HepG2 (cell line): ENCODE data around the gene TUBG2. TPM values are rescaled to one million over a fixed set of nuclear protein-coding genes. Genes with fewer than 3 reads are reported as not detected.

Source experiments
- CREM ChIP-seq, 2 experiments: sonication (generic) in 1 of 2; formaldehyde crosslinking in 1 of 2; IDR thresholded peaks; 2 replicates each; pipeline versions ENCODE4 v1.4.0 to v1.6.1; 2016 to 2020; ENCODE audit warnings: antibody characterized with exemption in 1 of 2, mild to moderate bottlenecking in 1 of 2, missing genetic modification reagents in 1 of 2
- EZH2 ChIP-seq: conservative IDR thresholded peaks from 2 replicates; pipeline ENCODE4 v1.6.1; 2012; ENCODE audit warnings: mild to moderate bottlenecking, low read depth, low read length, moderate library complexity
- HDAC1 ChIP-seq: sonication (generic); formaldehyde crosslinking; IDR thresholded peaks from 2 replicates; pipeline ENCODE4 v1.5.1; 2020; ENCODE audit warnings: mild to moderate bottlenecking, missing genetic modification reagents
- HOXA3 ChIP-seq: sonication (generic); formaldehyde crosslinking; IDR thresholded peaks from 2 replicates; pipeline ENCODE4 v1.5.0; 2020; ENCODE audit warnings: missing genetic modification reagents
- JUNB ChIP-seq: sonication (generic); formaldehyde crosslinking; IDR thresholded peaks from 2 replicates; pipeline ENCODE4 v1.8.0; 2022; ENCODE audit warnings: missing genetic modification reagents, mild to moderate bottlenecking, borderline replicate concordance
- LCORL ChIP-seq, 2 experiments: fragments of 450-650 bp in 1 of 2; sonication (generic) in 1 of 2; formaldehyde crosslinking in 1 of 2; IDR thresholded peaks; 2 replicates each; pipeline versions ENCODE4 v1.5.0 to v1.6.1; 2017 to 2020; ENCODE audit warnings: antibody characterized with exemption in 1 of 2, missing genetic modification reagents in 1 of 2
- MLLT10 ChIP-seq: sonication (generic); formaldehyde crosslinking; IDR thresholded peaks from 2 replicates; pipeline ENCODE4 v1.4.0; 2020; ENCODE audit warnings: missing genetic modification reagents
- MXI1 ChIP-seq: IDR thresholded peaks from 3 replicates; pipeline ENCODE4 v1.6.1; 2012; ENCODE audit warnings: low read depth, low read length, inconsistent platforms, borderline replicate concordance
- NCOA1 ChIP-seq: sonication (generic); formaldehyde crosslinking; IDR thresholded peaks from 2 replicates; pipeline ENCODE4 v1.9.0; 2021; ENCODE audit warnings: missing genetic modification reagents
- NPAS2 ChIP-seq: sonication (generic); formaldehyde crosslinking; IDR thresholded peaks from 2 replicates; pipeline ENCODE4 v1.8.0; 2022; ENCODE audit warnings: mild to moderate bottlenecking, missing genetic modification reagents, borderline replicate concordance
- TFE3 ChIP-seq: IDR thresholded peaks from 2 replicates; pipeline ENCODE4 v1.6.1; 2016
- TSC22D2 ChIP-seq: sonication (generic); formaldehyde crosslinking; IDR thresholded peaks from 2 replicates; pipeline ENCODE4 v1.5.1; 2020; ENCODE audit warnings: missing genetic modification reagents, mild to moderate bottlenecking, borderline replicate concordance
- ZBTB7B ChIP-seq: sonication (generic); formaldehyde crosslinking; IDR thresholded peaks from 2 replicates; pipeline ENCODE4 v1.4.0; 2020; ENCODE audit warnings: missing genetic modification reagents
- ZNF263 ChIP-seq: sonication (generic); formaldehyde crosslinking; IDR thresholded peaks from 2 replicates; pipeline ENCODE4 v1.4.0; 2020; ENCODE audit warnings: missing genetic modification reagents
- ZNF337 ChIP-seq: sonication (generic); formaldehyde crosslinking; IDR thresholded peaks from 2 replicates; pipeline ENCODE4 v1.5.1; 2020; ENCODE audit warnings: missing genetic modification reagents, low read depth, mild to moderate bottlenecking, borderline replicate concordance
- ZNF484 ChIP-seq: sonication (generic); formaldehyde crosslinking; IDR thresholded peaks from 2 replicates; pipeline ENCODE4 v1.5.1; 2020; ENCODE audit warnings: mild to moderate bottlenecking, low read depth, missing genetic modification reagents, borderline replicate concordance
- ZNF766 ChIP-seq: sonication (generic); formaldehyde crosslinking; IDR thresholded peaks from 2 replicates; pipeline ENCODE4 v1.5.0; 2020; ENCODE audit warnings: missing genetic modification reagents, borderline replicate concordance
- polyA plus RNA-seq, 8 experiments: library from polyadenylated mRNA; depleted of rRNA in 3 of 8; stranded (reverse) in 7 of 8; unstranded in 1 of 8; fragments of >200 nt; fragmentation: Illumina TruSeq in 4 of 8; extraction: Trizol in 4 of 8; gene quantifications; 2 replicates each; pipeline versions ENCODE4 v1.2.1 to v1.2.3, GENCODE V29; 2011 to 2016; ENCODE audit warnings: low read depth in 4 of 8, missing spikeins in 1 of 8, mixed read lengths in 1 of 8; ENCODE audit not compliant: insufficient read depth in 1 of 8
- total RNA-seq, 5 experiments: library from RNA; depleted of rRNA; stranded (reverse); fragments of >200 nt; fragmentation: Illumina TruSeq; extraction: Trizol; gene quantifications; 2 replicates each; pipeline ENCODE4 v1.2.3, GENCODE V29; 2016; ENCODE audit warnings: low read depth in 1 of 5
- TF ChIP-seq, protein P1 (sequence below): sonication (generic); formaldehyde crosslinking; IDR thresholded peaks from 2 replicates; pipeline ENCODE4 v1.4.0; 2020; ENCODE audit warnings: missing genetic modification reagents
- TF ChIP-seq, protein P2 (sequence below): sonication (generic); formaldehyde crosslinking; IDR thresholded peaks from 2 replicates; pipeline ENCODE4 v1.4.0; 2020; ENCODE audit warnings: missing genetic modification reagents, borderline replicate concordance
- TF ChIP-seq, protein P3 (sequence below): sonication (generic); formaldehyde crosslinking; IDR thresholded peaks from 2 replicates; pipeline ENCODE4 v1.4.0; 2020; ENCODE audit warnings: missing genetic modification reagents

The TUBG2 gene
- total and polyA plus RNA-seq, 2 of the 13 experiments (the other 11 are each of a cell fraction or from before 2014, with no cell fraction given): 16.0 to 42.3 TPM

DNA sequence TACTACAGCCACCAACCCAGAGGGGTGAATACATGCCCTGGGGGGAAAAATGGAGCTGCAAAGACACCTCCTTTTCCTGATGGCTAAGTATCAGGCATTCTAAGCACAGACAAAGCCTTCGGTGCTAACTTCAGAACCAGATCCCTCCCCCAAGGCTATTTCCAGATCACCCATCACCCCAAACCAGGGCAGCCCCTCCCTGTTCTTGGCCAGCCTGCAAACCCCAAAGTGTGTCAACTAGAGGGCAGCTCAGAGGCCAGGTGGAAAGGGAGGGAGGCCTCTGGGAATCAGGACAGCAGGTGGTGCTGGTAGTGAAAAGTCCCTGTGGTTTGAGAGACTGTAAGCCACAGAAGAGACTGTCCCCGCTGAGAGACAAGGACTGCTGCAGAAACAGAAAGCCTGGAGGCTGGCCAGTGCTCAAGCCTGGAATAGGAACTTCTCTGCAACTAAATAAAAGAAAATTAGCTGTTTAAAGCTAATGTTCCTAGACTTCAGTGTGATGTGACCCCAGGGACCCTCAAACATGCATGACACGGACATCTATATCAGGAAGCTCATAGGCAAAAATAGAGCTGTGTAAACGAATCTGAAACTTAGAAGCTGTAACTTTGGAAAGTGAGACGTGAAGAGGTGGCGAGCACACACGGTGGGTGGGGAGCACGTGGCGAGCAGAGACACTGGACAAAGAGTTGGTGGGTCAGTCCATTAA lies 40.5 kb upstream of the TUBG2 start (continued):
- TF ChIP-seq LCORL (IDR thresholded peaks at IDR 0.05): no peak
- peak; percentile 89 for TF ChIP-seq LCORL (CRISPR knock-in tag; IDR thresholded peaks at IDR 0.05)
- TF ChIP-seq ZNF484 (CRISPR knock-in tag): no peak
- TF ChIP-seq NPAS2 (CRISPR knock-in tag): no peak
- no peak for TF ChIP-seq EZH2
- TF ChIP-seq ZBTB7B (CRISPR knock-in tag): no peak; the same call in 1 of the 2 replicates
- no peak for TF ChIP-seq CREM (IDR thresholded peaks at IDR 0.05)
- no peak for TF ChIP-seq CREM (CRISPR knock-in tag; IDR thresholded peaks at IDR 0.05)
- no peak for TF ChIP-seq JUNB (CRISPR knock-in tag)
- TF ChIP-seq MXI1: no peak
- TF ChIP-seq ZNF263 (CRISPR knock-in tag): peak; percentile 90
- TF ChIP-seq, protein P1, sequence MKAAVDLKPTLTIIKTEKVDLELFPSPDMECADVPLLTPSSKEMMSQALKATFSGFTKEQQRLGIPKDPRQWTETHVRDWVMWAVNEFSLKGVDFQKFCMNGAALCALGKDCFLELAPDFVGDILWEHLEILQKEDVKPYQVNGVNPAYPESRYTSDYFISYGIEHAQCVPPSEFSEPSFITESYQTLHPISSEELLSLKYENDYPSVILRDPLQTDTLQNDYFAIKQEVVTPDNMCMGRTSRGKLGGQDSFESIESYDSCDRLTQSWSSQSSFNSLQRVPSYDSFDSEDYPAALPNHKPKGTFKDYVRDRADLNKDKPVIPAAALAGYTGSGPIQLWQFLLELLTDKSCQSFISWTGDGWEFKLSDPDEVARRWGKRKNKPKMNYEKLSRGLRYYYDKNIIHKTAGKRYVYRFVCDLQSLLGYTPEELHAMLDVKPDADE (CRISPR knock-in tag): no peak
- peak; percentile 49 for TF ChIP-seq HDAC1 (CRISPR knock-in tag)
- no peak for TF ChIP-seq NCOA1 (CRISPR knock-in tag)
- TF ChIP-seq TFE3 (CRISPR knock-in tag): peak; percentile 60
- peak; percentile 68; the same call in 1 of the 2 replicates for TF ChIP-seq TSC22D2 (CRISPR knock-in tag)
- peak; percentile 20; the same call in 1 of the 2 replicates for TF ChIP-seq HOXA3 (CRISPR knock-in tag)
- no peak for TF ChIP-seq MLLT10 (CRISPR knock-in tag)
- no peak for TF ChIP-seq ZNF337 (CRISPR knock-in tag)
- TF ChIP-seq ZNF766 (CRISPR knock-in tag): no peak
- TF ChIP-seq, protein P2, sequence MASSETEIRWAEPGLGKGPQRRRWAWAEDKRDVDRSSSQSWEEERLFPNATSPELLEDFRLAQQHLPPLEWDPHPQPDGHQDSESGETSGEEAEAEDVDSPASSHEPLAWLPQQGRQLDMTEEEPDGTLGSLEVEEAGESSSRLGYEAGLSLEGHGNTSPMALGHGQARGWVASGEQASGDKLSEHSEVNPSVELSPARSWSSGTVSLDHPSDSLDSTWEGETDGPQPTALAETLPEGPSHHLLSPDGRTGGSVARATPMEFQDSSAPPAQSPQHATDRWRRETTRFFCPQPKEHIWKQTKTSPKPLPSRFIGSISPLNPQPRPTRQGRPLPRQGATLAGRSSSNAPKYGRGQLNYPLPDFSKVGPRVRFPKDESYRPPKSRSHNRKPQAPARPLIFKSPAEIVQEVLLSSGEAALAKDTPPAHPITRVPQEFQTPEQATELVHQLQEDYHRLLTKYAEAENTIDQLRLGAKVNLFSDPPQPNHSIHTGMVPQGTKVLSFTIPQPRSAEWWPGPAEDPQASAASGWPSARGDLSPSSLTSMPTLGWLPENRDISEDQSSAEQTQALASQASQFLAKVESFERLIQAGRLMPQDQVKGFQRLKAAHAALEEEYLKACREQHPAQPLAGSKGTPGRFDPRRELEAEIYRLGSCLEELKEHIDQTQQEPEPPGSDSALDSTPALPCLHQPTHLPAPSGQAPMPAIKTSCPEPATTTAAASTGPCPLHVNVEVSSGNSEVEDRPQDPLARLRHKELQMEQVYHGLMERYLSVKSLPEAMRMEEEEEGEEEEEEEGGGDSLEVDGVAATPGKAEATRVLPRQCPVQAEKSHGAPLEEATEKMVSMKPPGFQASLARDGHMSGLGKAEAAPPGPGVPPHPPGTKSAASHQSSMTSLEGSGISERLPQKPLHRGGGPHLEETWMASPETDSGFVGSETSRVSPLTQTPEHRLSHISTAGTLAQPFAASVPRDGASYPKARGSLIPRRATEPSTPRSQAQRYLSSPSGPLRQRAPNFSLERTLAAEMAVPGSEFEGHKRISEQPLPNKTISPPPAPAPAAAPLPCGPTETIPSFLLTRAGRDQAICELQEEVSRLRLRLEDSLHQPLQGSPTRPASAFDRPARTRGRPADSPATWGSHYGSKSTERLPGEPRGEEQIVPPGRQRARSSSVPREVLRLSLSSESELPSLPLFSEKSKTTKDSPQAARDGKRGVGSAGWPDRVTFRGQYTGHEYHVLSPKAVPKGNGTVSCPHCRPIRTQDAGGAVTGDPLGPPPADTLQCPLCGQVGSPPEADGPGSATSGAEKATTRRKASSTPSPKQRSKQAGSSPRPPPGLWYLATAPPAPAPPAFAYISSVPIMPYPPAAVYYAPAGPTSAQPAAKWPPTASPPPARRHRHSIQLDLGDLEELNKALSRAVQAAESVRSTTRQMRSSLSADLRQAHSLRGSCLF (CRISPR knock-in tag): no peak
- TF ChIP-seq, protein P3, sequence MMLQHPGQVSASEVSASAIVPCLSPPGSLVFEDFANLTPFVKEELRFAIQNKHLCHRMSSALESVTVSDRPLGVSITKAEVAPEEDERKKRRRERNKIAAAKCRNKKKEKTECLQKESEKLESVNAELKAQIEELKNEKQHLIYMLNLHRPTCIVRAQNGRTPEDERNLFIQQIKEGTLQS (CRISPR knock-in tag): no peak
